ENCODE results near the gene CFAP410. TPM values are rescaled to one million over a fixed set of nuclear protein-coding genes. Genes with fewer than 3 reads are reported as not detected.
"Not testable (repeated sequence)": the region's sequence is repeated elsewhere in the genome, so short reads cannot be mapped to it uniquely, and the experiment has no call there.

CFAP410 gene
- total RNA-seq, 1 donor from 2014 or later: 25.4 TPM

DNA sequence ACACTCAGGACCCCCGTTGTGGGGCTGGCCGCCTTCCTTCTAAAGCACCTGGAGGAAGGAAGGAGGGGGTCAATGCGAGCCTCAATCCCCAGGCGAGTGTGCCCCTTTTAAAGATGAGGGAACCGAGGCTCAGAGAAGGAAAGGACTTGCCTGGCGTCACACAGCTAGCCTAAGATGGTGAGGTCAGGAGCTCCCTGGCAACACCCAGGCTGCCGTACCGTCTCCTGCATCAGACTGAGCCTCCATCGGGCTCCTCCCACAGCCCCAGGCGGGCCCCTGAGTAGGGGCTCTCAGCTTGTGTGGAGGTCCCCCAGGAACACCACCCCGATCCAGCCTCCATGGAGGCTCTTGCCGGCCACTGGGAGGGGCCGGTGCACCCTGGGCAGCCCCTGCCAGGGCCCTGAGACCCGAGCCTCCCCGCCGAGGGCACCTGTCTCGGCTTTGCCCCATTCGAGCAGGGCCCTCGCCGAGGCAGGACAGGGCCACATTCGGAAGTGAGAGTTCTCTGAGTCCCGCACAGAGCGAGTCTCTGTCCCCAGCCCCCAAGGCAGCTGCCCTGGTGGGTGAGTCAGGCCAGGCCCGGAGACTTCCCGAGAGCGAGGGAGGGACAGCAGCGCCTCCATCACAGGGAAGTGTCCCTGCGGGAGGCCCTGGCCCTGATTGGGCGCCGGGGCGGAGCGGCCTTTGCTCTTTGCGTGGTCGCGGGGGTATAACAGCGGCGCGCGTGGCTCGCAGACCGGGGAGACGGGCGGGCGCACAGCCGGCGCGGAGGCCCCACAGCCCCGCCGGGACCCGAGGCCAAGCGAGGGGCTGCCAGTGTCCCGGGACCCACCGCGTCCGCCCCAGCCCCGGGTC, 53.8 kb downstream of the CFAP410 start, which contains the start of gene AIRE:
TSS of gene AIRE (plus strand) at position 739 of the 855 bp plus-strand sequence. CDS start 131 bp downstream, outside the sequence.
- no peak for DNase-seq
- intact Hi-C loops (cut with DNase I): no loop called here
- no peaks in the 10 kb centered on the region for H3K9me3 ChIP-seq

DNA sequence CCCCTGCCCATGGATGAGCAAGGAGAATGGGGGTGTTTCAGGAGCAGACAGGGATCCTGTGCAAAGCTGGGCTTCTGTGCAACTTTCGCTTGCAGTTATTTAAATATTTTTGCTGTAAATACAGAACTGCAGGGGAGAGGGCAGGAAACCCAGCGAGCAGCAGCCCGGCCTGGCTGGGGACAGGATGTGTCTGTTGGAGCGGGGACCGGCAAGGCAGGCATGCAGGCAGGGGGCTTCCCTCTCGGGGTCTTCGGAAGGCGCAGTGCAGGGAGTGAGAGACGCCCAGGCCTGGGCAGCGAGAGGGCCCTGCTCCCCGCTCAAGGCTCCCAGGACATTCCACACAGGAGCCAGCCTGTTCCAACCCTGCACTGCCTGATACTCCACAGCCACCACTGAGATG, 55.2 kb downstream of the CFAP410 start:
- Histone ChIP-seq H3K4me1 (no peaks in the 10 kb centered on the region), H3K9me3 (no peaks in the 10 kb centered on the region), H3K27ac (no peak overlapping the region), H3K27me3 (peaks cover 19% of the 10 kb centered on the region), H3K4me3 (no peak overlapping the region), H3K36me3 (no peaks in the 10 kb centered on the region)
- intact Hi-C loops (cut with DNase I): no loop called here
- TF ChIP-seq, protein P1, sequence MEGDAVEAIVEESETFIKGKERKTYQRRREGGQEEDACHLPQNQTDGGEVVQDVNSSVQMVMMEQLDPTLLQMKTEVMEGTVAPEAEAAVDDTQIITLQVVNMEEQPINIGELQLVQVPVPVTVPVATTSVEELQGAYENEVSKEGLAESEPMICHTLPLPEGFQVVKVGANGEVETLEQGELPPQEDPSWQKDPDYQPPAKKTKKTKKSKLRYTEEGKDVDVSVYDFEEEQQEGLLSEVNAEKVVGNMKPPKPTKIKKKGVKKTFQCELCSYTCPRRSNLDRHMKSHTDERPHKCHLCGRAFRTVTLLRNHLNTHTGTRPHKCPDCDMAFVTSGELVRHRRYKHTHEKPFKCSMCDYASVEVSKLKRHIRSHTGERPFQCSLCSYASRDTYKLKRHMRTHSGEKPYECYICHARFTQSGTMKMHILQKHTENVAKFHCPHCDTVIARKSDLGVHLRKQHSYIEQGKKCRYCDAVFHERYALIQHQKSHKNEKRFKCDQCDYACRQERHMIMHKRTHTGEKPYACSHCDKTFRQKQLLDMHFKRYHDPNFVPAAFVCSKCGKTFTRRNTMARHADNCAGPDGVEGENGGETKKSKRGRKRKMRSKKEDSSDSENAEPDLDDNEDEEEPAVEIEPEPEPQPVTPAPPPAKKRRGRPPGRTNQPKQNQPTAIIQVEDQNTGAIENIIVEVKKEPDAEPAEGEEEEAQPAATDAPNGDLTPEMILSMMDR (IDR thresholded peaks at IDR 0.05): no peak
- DNase-seq: no peak
- no peak for ATAC-seq

More for the DNA sequence above, 53.8 kb downstream of the CFAP410 start, which contains the start of gene AIRE:
- H3K27me3 ChIP-seq: peaks cover 19% of the 10 kb centered on the region
- H3K4me3 ChIP-seq: no peak within 1 kb of the TSS
- no peaks in the 10 kb centered on the region for H3K4me1 ChIP-seq
- H3K36me3 ChIP-seq: no peaks in the 10 kb centered on the region
- ATAC-seq: no peak
- no peak within 1 kb of the TSS for H3K27ac ChIP-seq
- TF ChIP-seq, protein P1 (IDR thresholded peaks at IDR 0.05): no peak

DNA sequence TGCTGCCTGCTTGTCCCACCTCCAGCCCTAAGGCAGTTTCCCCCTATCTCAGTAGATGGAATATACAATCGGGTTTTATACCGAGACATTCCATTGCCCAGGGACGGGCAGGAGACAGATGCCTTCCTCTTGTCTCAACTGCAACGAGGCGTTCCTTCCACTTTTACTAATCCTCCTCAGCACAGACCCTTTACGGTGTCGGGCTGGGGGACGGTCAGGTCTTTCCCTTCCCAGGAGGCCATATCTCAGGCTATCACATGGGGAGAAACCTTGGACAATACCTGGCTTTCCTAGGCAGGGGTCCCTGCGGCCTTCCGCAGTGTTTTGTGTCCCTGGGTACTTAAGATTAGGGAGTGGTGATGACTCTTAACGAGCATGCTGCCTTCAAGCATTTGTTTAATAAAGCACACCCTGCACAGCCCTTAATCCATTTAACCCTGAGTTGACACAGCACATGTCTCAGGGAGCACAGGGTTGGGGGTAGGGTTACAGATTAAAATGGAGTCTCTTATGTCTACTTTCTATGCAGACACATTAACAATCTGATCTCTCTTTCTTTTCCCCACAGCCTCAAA, 55.9 kb downstream of the CFAP410 start:
- H3K9me3 ChIP-seq; H3K36me3 ChIP-seq; H3K4me3 ChIP-seq; intact Hi-C loops (cut with DNase I); H3K27ac ChIP-seq; H3K4me1 ChIP-seq; ATAC-seq; DNase-seq: not testable (repeated sequence)
- peaks cover 19% of the 10 kb centered on the region for H3K27me3 ChIP-seq

DNA sequence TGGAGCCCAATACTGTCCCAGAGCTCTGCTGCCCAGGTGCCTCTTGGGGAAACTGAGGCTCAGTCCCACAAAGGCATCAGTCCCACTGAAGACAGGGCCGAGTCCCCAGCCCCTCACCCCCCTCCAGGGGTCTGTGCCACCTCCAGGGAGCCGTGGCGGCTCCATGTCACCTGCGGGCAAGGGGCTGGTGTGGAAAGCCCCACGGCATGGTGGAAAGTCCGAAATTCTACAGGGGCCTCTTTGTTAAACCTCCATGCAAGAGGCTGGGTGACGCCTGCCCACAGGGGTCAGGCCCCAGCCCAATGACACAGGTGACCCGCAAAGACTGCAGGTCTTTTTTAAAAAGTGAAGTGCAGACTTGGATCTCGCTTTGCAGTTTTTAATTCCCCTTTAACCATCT, 56.8 kb downstream of the CFAP410 start:
- intact Hi-C loops (cut with DNase I): no loop called here
- Histone ChIP-seq H3K4me3 (no peak overlapping the region), H3K36me3 (no peaks in the 10 kb centered on the region), H3K9me3 (no peaks in the 10 kb centered on the region), H3K4me1 (no peaks in the 10 kb centered on the region), H3K27me3 (peaks cover 10% of the 10 kb centered on the region), H3K27ac (no peak overlapping the region)
- ATAC-seq (no peak), DNase-seq (no peak)
- TF ChIP-seq, protein P1 (IDR thresholded peaks at IDR 0.05): no peak

DNA sequence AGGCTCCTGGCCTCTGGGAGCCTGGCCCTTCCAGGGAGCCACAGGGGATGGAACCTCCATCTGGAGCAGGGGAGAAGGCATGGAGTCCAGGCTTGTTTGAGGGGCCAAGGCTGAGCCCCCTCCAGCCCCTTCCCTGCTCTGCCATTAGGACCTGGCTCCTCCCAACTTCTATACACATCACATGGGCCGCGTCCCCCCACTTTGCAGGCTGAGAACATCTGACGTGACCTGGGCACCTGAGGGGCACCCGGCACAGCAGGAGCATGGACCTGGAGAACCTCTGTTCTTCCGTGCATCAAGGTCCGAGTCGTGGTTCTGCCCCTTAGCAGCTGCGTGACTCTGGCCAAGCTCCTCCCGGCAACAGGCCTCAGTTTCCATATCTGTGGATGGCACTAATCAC, 57.4 kb downstream of the CFAP410 start:
- no peaks in the 10 kb centered on the region for H3K36me3 ChIP-seq
- H3K4me1 ChIP-seq: no peaks in the 10 kb centered on the region
- ATAC-seq: no peak
- H3K27me3 ChIP-seq: peaks cover 4% of the 10 kb centered on the region
- intact Hi-C loops (cut with DNase I): no loop called here
- DNase-seq: no peak
- no peak overlapping the region for H3K27ac ChIP-seq
- TF ChIP-seq, protein P1 (IDR thresholded peaks at IDR 0.05): no peak
- no peak overlapping the region for H3K4me3 ChIP-seq
- H3K9me3 ChIP-seq: no peaks in the 10 kb centered on the region

Measured in upper lobe of right lung (tissue), 1 donor.